Measurements from ENCODE around the gene PTCSC3. TPM values are rescaled to one million over a fixed set of nuclear protein-coding genes. Genes with fewer than 3 reads are reported as not detected.

The PTCSC3 gene
- total and polyA plus RNA-seq, 10 of the 15 experiments (the other 5 are each of a cell fraction or from before 2014, with no cell fraction given), result not detected

DNA sequence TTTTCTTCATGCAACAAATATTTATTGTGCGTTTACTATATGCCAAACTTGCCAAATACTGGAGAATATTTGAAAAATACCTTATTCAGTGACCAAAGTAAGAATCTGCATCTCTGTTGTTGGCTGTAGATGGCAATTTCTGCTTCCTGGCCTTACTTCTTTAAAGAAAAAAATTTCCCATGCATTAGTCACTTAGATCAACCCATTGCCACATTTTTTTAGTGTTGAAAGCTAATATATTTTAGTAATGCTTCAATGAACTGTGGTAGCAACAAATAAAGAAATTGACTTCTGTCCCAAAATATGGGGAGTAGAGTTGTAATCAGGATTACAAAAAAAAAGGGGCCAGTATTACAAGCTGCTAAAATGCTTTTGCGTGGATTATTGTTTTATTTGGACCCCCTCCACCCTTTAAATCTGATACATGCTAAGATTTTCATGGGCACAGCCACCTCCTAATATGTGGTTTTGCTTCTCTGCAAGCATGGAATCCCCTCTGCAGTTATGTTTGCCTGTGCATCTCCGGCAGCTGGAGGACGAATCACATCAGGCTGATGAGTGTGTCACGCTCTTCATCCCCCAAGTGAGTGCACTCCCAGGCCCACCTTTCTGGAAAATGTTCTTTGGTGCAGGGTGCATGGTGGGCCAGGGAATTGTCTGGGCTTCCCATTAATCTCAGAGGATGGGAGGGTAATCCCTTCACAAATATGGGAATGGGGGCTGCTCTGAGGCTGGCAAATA, 38.1 kb upstream of the PTCSC3 start:
- H2AFZ ChIP-seq (ENCODE audit: control insufficient read depth, low read depth, low read length), result no peak overlapping the region
- H3K9me3 ChIP-seq (replicated peaks; ENCODE audit: control insufficient read depth, insufficient read depth, low read length), result no peaks in the 10 kb centered on the region
- RAD21 ChIA-PET (ENCODE audit: unreplicated experiment), result interaction anchor here (0.6 kb wide), 1 partner anchor 124 kb away, joined by 3 read pairs; no protein-coding TSS in a partner anchor
- intact Hi-C loops (cut with micrococcal nuclease; ENCODE audit: unreplicated experiment) (no loop called here), in situ Hi-C loops (cut with MboI) (no loop called here)
- H3K4me2 ChIP-seq (ENCODE audit: control insufficient read depth, insufficient read depth), result no peak overlapping the region
- SMC1A ChIA-PET (ENCODE audit: uncharacterized antibody, unreplicated experiment), result no interaction called here
- TF ChIP-seq, protein P1, sequence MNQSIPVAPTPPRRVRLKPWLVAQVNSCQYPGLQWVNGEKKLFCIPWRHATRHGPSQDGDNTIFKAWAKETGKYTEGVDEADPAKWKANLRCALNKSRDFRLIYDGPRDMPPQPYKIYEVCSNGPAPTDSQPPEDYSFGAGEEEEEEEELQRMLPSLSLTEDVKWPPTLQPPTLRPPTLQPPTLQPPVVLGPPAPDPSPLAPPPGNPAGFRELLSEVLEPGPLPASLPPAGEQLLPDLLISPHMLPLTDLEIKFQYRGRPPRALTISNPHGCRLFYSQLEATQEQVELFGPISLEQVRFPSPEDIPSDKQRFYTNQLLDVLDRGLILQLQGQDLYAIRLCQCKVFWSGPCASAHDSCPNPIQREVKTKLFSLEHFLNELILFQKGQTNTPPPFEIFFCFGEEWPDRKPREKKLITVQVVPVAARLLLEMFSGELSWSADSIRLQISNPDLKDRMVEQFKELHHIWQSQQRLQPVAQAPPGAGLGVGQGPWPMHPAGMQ (IDR thresholded peaks at IDR 0.05; ENCODE audit: borderline replicate concordance), result no peak
- no peak for TF ChIP-seq RUNX3 (IDR thresholded peaks at IDR 0.05; ENCODE audit: low read length)
- WGBS (ENCODE audit: insufficient coverage, insufficient replicate concordance, low lambda C conversion rate, missing lambda C conversion rate), result 16% methylated on average over 5 of the region's 5 CpGs
- CTCF ChIA-PET, result no interaction called here
- BruUV-seq (replicated peaks), result no TSS peak
- H3K27me3 ChIP-seq (replicated peaks in 1 of 2; ENCODE audit: control insufficient read depth in 2 of 2, insufficient read depth in 2 of 2, low read length in 1 of 2), result no peaks in the 10 kb centered on the region; a peak in 2 of 4 replicates
- H3K9ac ChIP-seq (ENCODE audit: control insufficient read depth, insufficient read depth, low read length), result no peak overlapping the region
- ATAC-seq, result no peak
- DNase-seq (ENCODE audit: low read depth, low spot score), result no peak
- H3K36me3 ChIP-seq (ENCODE audit: control insufficient read depth in 2 of 2, insufficient read depth in 2 of 2, low read length in 1 of 2), result no peaks in the 10 kb centered on the region
- no peaks in the 10 kb centered on the region for H4K20me1 ChIP-seq (ENCODE audit: control insufficient read depth, insufficient read depth)
- no peaks in the 10 kb centered on the region for H3K79me2 ChIP-seq (ENCODE audit: control insufficient read depth, insufficient read depth, low read length)
- H3K4me3 ChIP-seq, result no peak overlapping the region
- no peak for FAIRE-seq
- H3K4me1 ChIP-seq (ENCODE audit: control insufficient read depth, insufficient read depth, low read length), result no peaks in the 10 kb centered on the region
- POLR2A ChIA-PET, result no interaction called here
- no peak overlapping the region for H3K27ac ChIP-seq (ENCODE audit: control insufficient read depth, insufficient read depth)

DNA sequence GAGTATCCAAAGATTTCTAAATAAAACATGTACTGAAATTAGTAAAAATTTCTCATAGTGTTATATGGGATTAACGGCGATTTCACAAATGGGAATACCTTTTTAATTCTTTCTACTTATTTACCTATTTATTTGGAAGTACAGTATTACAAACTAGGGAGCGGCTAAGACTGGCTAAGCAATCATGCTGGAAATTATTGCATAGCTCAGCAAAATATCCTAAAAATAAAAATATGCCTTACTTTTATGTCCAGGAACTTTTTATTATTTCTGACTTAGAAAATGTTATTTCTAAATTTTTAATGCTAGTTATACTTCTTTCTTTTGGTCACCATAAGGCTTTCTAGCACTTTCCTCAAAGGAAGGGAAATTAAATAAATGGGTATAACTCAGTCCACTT, 36.5 kb upstream of the PTCSC3 start:
- FAIRE-seq (no peak), ATAC-seq (no peak), DNase-seq (ENCODE audit: low read depth, low spot score) (no peak)
- no peaks in the 10 kb centered on the region for H3K79me2 ChIP-seq (ENCODE audit: control insufficient read depth, insufficient read depth, low read length)
- no peak overlapping the region for H3K9ac ChIP-seq (ENCODE audit: control insufficient read depth, insufficient read depth, low read length)
- H3K27me3 ChIP-seq (replicated peaks in 1 of 2; ENCODE audit: control insufficient read depth in 2 of 2, insufficient read depth in 2 of 2, low read length in 1 of 2), result no peaks in the 10 kb centered on the region; a peak in 2 of 4 replicates
- intact Hi-C loops (cut with micrococcal nuclease; ENCODE audit: unreplicated experiment) (no loop called here), in situ Hi-C loops (cut with MboI) (no loop called here)
- H4K20me1 ChIP-seq (ENCODE audit: control insufficient read depth, insufficient read depth), result no peaks in the 10 kb centered on the region
- no peak overlapping the region for H3K4me2 ChIP-seq (ENCODE audit: control insufficient read depth, insufficient read depth)
- no peak overlapping the region for H3K4me3 ChIP-seq
- WGBS (ENCODE audit: insufficient coverage, insufficient replicate concordance, low lambda C conversion rate, missing lambda C conversion rate), result 77% methylated on average over 3 of the region's 3 CpGs
- ChIA-PET POLR2A (no interaction called here), CTCF (no interaction called here), RAD21 (ENCODE audit: unreplicated experiment) (no interaction called here), SMC1A (ENCODE audit: uncharacterized antibody, unreplicated experiment) (interaction anchor here (0.9 kb wide), 1 partner anchor 18 kb away, joined by 3 read pairs; no protein-coding TSS in a partner anchor)
- BruUV-seq (replicated peaks), result no TSS peak
- H2AFZ ChIP-seq (ENCODE audit: control insufficient read depth, low read depth, low read length), result no peak overlapping the region
- no peak overlapping the region for H3K27ac ChIP-seq (ENCODE audit: control insufficient read depth, insufficient read depth)
- H3K36me3 ChIP-seq (ENCODE audit: control insufficient read depth in 2 of 2, insufficient read depth in 2 of 2, low read length in 1 of 2), result no peaks in the 10 kb centered on the region
- no peaks in the 10 kb centered on the region for H3K4me1 ChIP-seq (ENCODE audit: control insufficient read depth, insufficient read depth, low read length)
- no peaks in the 10 kb centered on the region for H3K9me3 ChIP-seq (replicated peaks; ENCODE audit: control insufficient read depth, insufficient read depth, low read length)
- TF ChIP-seq MEF2B (IDR thresholded peaks at IDR 0.05; ENCODE audit: partially characterized antibody, poor library complexity, severe bottlenecking) (no peak), BHLHE40 (IDR thresholded peaks at IDR 0.05; ENCODE audit: borderline replicate concordance in 1 of 2, low read depth in 2 of 2, low read length in 1 of 2) (no peak), RELA (IDR thresholded peaks at IDR 0.05; ENCODE audit: borderline replicate concordance, partially characterized antibody) (no peak), RBBP5 (conservative IDR thresholded peaks at IDR 0.05) (no peak), JUNB (IDR thresholded peaks at IDR 0.05) (no peak), TBL1XR1 (IDR thresholded peaks at IDR 0.05; ENCODE audit: low read depth, low read length) (no peak), MYB (IDR thresholded peaks at IDR 0.05; ENCODE audit: borderline replicate concordance, low read depth, low read length) (no peak), SREBF2 (IDR thresholded peaks at IDR 0.05; ENCODE audit: low read length) (no peak)
- TF ChIP-seq, protein P2, sequence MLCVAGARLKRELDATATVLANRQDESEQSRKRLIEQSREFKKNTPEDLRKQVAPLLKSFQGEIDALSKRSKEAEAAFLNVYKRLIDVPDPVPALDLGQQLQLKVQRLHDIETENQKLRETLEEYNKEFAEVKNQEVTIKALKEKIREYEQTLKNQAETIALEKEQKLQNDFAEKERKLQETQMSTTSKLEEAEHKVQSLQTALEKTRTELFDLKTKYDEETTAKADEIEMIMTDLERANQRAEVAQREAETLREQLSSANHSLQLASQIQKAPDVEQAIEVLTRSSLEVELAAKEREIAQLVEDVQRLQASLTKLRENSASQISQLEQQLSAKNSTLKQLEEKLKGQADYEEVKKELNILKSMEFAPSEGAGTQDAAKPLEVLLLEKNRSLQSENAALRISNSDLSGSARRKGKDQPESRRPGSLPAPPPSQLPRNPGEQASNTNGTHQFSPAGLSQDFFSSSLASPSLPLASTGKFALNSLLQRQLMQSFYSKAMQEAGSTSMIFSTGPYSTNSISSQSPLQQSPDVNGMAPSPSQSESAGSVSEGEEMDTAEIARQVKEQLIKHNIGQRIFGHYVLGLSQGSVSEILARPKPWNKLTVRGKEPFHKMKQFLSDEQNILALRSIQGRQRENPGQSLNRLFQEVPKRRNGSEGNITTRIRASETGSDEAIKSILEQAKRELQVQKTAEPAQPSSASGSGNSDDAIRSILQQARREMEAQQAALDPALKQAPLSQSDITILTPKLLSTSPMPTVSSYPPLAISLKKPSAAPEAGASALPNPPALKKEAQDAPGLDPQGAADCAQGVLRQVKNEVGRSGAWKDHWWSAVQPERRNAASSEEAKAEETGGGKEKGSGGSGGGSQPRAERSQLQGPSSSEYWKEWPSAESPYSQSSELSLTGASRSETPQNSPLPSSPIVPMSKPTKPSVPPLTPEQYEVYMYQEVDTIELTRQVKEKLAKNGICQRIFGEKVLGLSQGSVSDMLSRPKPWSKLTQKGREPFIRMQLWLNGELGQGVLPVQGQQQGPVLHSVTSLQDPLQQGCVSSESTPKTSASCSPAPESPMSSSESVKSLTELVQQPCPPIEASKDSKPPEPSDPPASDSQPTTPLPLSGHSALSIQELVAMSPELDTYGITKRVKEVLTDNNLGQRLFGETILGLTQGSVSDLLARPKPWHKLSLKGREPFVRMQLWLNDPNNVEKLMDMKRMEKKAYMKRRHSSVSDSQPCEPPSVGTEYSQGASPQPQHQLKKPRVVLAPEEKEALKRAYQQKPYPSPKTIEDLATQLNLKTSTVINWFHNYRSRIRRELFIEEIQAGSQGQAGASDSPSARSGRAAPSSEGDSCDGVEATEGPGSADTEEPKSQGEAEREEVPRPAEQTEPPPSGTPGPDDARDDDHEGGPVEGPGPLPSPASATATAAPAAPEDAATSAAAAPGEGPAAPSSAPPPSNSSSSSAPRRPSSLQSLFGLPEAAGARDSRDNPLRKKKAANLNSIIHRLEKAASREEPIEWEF (IDR thresholded peaks at IDR 0.05; ENCODE audit: insufficient replicate concordance, low read depth, low read length), result no peak
